Superior temporal gyrus (tissue), 1 donor: Measurements from ENCODE around the gene DERA.

Source experiments
- DNase-seq: peaks from one replicate; pipeline ENCODE4 v3.0.0-alpha.2; 2016; ENCODE audit errors: extremely low spot score

DERA gene

GRCh38 chr12:16074894-16075293 is 163.8 kb downstream of the DERA start:
- no peak for DNase-seq

- DNase-seq, result no peak
Measured at GRCh38 chr12:16075887-16076286, 164.8 kb downstream of the DERA start.

GRCh38 chr12:16076557-16076956 is 165.4 kb downstream of the DERA start:
- no peak for DNase-seq

- DNase-seq, result no peak
Measured at GRCh38 chr12:16076970-16077522, 165.9 kb downstream of the DERA start.

GRCh38 chr12:16086462-16086861 is 175.3 kb downstream of the DERA start:
- DNase-seq, result no peak

- no peak for DNase-seq
Measured at GRCh38 chr12:16086942-16087341, 175.8 kb downstream of the DERA start.
